Activated CD8-positive, alpha-beta memory T cell treated with anti-CD3 and anti-CD28 coated beads for 24 hours (primary cell): ENCODE measurements around the gene PROSER2.
"Not testable (repeated sequence)": the region's sequence is repeated elsewhere in the genome, so short reads cannot be mapped to it uniquely, and the experiment has no call there.

ENCODE experiments used
- DNase-seq: peaks from one replicate; pipeline ENCODE4 v3.0.0-alpha.2; 2020

The PROSER2 gene

DNA sequence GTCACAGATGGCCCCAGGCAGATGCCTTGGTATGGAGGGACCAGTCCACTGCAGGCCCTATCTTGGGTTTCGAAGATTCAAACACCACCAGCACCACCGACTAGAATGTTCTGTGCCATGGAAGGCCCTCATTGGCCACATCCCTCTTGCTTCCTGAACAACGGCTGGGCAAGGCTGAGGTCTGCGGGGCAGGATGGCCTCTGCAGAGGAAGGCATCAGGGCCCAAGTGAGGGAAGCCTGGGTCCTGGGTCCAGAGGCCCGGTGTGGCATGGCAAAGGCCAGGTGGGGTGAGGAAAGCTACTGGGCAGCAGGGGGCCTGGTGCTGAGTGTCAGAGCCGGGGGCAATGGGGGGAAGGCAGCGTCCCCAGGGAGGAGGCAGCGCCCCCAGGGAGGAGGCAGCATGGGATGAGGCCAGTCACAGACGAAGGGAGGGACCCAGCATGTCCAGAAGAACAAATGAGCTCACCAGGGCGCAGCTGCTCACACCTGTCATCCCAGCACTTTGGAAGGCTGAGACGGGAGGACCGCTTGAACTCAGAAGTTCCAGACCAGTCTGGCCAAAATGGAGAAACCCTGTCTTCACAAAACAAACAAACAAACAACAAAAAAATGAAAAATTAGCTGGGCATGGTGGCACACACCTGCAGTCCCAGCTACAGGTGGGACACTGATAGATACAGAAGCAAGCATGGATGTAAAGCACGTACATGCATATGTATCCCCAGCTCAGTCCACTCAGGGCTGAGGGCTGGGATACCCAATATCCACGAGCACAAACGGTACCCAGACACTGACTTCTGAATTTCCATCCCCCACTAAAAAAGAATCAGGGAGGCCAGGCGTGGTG, 64.4 kb downstream of the PROSER2 start:
- no peak for DNase-seq

DNA sequence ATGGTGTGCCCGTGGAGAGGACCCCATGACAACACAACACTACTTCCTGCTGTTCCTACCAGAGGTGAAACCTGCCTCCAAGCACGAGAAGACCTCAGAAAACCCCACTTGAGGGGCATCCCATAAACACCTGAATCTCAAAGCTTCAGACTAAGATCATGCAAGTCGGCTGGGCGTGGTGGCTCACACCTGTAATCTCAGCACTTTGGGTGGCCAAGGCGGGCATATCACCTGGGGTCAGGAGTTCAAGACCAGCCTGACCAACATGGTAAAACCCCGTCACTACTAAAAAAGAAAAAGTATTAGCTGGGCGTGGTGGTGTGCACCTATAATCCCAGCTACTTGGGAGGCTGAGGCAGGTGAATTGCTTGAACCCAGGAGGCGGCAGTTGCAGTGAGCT, 66.1 kb downstream of the PROSER2 start:
- DNase-seq, result not testable (repeated sequence)

DNA sequence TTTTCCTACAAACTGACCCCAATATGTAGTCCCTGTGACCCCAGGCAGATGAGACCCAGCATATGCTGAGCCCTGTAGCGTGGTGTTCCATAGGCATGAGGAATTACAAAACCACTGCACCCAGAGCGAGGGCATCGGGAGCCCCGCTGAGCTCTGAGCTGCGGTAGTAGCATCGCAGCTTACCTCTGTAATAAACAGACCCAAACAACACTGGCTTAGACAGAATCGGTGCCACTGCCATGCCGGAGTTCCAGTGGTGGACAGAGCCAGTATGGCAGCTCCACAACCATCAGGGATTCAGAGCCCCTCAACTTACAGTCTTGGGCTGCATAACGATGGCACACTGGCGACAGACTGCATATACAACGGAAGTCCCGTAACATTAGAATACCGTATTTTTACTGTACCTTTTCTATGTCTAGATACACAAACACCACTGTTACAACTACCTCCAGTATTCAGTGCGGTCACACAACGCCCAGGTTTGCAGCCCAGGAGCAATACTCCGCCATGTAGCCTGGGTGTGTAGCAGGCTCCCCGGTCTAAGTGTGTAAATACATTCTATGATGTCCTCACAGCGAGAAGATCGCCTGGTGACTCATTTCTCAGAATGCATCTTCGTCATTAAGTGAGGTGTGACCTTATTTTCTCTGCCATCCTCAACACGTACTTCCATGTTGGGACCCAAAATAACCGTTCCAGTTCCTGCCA, 68.8 kb downstream of the PROSER2 start:
- DNase-seq, result no peak

DNA sequence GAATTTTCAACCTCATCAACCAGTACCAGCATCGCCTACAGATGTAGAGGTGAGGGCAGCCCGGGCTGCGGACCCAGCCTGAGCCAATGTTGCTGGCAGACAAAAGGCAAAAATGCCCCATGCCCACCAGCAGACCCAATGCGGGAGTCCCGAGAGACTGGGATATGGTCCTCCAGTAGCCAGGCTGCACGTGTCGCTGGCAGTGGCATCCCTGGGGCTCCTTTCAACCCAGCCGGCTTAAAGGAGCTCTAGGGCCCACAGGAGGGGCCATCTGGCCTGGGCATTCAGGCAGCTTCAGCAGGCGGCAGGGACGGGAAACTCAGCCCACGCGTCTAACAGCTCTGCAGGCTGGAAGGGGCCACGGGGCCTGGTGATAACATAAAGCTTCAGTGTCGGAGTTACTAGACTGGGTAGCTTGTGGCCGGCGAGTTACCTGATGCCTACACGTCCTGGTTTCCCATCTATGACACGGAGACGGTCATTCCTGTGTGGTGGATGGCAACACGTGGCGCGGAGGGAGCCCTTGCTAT, 70.7 kb downstream of the PROSER2 start:
- DNase-seq, result no peak

DNA sequence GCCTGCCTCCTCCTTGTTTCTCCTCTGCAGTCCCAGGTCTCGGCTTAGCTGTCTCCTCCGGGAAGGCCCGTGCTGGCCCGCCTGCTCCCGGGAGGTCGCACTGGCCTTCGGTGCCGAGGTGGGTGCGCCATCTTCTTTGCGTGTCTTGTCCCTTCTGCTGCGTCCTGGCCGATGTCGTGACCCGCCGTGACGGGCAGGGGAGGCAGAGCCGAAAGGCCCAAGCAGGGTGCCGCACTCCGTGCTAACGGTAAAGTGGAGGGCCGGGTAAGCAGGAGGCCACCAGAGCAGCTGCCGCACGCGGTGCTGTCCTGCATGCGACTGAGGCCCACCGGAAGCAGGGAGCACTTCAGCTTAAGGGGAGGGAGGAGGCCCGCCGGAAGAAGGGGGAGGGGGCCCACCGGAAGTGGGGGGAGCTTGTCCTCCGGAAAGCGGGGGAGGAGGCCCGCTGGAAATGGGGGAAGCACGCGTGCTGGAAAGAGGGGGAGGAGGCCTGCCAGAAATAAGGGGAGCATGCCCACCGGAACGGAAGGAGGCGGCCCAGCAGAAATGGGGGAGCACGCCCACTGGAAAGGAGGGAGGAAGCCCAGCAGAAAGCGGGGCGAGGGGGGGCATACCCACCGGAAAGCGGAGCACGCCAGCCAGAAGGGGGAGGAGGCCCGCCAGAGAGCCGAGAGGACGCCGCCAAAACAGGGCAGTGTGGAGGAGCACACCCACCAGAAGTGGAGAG, 71.4 kb downstream of the PROSER2 start:
- DNase-seq, result no peak

DNA sequence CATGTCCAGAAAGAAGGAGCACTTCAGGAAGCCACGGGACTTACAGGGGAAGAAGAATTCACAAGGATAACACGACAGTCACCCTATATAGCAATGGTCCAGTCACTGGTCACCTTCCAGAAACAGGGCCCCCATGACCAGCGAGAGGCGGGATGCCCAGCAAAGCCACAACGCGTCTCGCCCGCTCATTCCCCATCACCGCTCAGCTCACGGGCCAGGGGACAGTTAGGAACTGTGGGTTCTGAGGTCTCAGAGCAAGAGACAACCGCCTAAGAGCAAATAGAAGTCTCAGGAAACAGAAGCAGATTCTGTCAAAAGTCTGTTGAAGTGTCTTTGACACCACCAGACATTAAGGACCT, 71.9 kb downstream of the PROSER2 start:
- no peak for DNase-seq

DNA sequence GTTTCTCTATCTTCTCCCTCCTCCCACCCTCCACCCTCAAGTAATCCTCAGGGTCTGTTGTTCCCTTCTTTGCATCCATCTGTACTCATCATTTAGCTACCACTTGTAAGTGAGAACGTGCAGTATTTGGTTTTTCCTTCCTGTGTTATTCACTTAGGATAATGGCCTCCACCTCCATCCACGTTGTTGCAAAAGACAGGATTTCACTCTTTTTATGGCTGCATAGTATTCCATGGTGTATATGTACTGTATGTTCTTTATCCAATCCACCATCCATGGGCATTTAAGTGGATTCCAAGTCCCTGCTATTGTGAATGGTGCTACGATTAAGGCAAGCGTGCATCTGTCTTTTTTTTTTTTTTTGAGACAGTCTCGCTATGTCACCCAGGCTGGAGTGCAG, 72.4 kb downstream of the PROSER2 start:
- DNase-seq, result no peak

DNA sequence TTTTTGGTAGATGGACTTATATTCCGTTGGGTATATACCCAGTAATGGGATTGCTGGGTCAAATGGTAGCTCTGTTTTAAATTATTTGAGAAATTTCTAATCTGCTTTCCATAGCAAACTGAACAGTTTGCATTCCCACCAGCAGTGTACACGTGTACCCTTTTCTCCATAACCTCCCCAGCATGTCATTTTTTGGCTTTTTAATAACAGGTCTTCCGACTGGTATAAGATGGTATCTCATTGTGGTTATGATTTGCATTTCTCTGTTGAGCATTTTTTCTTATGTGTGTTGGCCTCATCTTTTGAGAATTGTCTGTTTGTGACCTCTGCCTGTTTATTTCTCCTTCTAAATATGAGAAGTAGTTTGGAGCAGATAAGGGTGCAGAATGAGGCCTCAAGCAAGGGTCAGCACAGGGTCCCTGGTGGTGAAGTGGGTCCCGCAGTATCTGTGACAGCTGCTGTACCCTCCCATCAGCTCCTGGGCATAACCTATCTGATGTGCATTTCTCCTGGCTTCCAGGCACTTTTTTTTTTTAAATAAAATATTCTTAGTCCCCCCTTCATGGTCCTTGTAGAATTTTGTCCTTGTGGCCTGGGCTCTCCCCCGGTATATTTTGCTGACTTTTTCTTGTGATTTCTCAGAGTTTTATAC, 73.5 kb downstream of the PROSER2 start:
- DNase-seq, result no peak

DNA sequence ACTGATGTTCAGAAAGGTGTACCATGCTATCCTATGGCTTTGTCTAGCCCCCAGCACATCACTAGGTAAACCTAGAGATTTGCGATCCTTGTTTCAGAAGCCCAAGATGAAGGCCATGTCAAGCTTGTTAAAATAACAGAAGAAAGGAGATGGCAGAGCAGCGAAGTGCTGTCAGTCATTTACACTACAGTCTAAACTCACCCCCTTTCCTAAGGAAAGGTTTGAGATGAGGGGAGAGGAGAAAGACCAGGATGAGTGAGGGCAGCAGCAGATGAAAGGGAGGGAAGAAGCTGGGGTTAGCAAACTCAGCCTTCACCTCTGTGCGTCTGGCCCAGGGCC, 74.8 kb downstream of the PROSER2 start:
- DNase-seq, result no peak

DNA sequence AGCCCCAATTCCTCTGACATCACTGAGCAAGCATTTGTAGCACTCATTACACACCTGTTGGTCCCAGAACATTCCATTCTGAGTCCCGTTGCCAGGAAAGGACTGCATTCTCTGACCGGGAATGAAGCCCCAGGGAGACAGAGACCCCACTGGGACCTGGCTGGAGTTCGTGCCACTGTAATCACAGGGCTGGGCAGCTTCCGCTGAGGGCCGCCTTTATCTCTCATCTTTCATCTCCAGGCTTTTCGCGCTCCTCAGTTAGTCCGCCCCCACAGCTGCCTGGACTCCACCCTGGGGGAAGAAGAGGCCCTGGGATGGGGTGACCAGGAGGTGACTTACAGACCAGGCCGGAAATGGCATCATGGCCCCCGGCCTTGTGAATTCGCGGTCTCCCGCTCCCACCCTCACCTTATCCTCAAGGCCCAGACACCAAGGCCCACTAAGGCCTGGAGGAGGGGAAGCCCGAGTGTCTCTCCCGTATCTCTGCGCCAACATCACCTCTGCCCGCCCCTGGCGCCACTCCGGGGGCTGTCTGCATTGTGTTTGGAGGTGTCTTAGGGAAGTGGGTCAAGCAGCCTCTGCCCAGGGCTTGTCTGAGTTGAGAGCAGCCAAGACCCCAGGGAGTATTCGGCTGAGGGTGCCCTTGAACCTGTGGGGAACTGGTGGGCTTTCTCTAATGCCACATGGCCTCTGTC, 75.4 kb downstream of the PROSER2 start:
- DNase-seq, result no peak

DNA sequence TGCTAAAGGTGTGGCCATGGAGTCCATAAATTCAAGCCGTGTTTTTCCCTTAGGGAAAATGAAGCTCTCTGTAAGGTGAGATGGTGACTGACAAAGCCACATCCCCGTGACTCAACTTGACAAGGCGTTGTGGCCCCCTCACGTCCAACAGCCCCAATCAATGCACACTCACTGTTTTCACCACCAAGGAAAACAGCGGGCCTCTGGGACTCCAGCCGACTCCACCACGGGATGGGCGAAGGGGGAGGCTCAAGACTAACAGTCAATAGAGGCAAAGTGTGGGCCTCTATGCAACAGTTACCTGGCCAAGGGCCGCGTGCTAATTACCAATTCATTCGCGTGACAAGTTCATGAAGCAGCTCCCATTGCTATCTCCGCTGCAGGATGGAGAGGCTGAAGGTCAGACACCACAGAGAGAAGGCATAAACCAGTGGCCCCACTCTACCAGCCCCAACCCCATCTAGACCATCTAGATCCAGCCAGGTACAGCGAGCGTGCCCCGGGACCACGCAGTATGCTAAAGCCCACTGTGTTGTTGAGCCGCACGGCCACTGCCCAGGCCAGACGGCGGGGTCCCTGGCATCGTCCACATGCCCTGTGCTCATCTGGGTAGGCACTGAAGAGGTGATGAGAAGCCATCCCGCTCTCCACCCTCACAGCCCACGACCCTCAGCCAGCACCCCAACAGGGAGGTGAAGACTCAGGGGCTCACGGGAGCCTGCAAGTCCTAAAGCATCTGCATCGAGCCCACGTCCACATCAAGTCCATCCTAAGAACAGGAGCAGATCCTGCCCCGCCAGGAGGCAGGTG, 76.1 kb downstream of the PROSER2 start:
- DNase-seq, result no peak

DNA sequence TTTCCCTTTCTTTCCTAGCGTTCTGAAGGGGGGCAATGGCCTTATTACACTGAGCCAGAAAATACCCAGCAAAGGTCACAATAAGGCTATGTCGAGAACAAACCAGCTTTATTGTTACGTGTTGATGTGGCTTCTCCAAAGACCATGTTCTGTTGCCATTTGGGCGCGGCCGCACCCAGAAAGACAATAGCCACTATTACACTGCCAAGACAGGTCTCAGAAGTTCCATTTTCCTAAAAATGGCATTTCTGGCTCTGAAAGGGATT, 77.8 kb downstream of the PROSER2 start:
- no peak for DNase-seq

DNA sequence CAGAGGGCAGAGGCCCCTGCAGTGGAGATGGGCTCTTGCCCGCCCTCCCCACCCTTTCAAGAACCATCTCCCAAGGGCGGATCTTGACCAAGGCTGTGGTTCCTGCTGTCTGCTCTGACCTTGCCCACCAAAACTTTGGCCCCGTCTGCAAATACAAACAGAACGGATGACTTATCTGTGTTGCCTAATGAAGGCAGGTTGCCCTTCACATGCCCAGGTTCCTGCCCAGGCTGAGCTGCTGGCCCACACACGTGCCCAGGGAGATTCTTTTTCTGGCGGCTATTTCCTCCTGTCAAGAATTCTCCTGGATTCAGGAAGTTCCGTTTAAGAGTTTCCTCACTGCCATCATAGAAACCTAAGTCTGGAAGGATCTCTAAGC, 78.3 kb downstream of the PROSER2 start:
- no peak for DNase-seq

DNA sequence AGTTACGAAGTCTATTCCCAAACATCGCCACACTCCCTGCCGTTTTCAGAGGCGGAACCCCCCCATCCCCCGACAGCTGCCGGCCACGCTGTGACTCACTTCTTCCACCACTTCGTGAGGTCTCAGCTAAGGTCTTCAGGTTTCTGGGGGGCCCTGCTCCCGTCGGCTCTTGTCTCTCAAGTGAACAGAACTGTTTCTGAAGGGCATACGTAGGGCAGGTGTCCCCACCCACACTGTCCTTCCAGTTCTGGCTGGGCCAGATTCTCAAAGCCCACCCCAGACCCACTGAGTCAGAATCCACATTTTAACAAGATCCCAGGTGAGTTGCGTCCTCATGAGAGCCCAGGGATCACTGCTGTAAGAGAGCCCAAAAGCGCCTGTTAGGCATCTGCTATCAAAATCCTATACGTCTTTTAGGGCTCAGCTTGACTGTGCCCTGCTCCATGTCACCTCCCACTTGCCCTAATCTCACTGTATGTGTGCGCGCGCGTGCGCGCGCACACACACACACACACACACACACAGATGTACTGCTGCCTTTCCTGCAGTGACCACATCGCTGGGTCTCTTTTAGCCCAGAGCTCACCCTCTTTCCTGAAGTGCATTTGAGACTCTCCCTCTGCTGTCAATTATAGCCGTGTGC, 78.8 kb downstream of the PROSER2 start:
- no peak for DNase-seq

DNA sequence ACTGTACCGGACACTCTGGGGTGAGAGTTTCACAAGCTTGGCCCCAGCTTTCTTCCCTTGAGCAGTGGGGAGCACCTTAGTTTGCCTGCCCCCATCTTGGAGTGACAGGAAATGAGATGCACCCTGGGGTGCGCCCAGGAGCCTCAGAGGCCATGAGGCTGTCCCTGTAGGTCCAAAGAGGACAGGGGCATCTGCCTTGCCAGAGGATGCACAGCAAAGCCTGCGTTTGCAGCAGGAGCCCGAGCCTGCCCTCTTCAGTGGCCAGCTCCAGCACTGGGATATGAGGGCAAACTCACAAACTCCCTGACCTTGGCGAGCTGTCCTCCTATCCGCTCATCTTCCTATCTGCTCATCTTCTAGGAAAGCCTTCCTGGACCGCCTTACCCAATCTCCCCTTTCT, 79.5 kb downstream of the PROSER2 start:
- DNase-seq, result no peak

DNA sequence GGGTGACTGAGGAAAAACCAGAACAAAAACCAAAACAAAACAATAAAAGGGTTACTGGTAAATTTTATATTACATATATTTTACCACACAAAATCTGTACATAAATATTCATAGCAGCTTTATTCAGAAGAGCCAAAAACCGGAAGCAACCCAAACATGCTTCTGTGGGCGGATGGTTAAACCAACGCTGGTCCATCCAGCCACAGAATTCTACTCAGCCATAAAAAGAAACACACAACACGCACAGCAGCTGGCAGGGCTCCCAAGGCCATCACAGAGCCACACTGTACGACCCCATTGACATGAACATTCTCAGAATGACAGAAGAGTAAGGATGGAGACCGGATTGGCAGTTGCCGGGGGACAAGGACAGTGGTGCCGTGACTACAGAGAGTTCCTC, 83.6 kb downstream of the PROSER2 start:
- DNase-seq, result no peak

DNA sequence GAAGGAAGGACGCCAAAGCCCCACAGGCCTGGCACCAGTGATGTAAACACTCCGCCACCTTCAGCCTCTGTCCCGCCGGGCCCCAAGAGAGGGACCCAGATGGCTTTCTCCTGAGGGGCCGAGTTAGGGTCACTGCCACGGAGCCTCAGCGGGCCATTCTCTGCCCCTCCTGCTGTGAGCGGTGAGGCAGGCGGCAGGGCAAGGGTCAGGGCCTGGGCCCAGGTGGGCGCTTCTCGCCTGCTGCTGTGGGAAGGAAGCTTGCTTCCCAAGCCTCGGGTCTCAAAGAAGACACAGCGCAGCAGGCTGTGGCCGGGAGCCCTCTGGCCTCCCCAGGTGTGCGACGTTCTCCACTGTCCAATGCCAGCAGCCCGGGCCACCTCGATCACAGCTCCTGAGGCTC, 84.8 kb downstream of the PROSER2 start:
- no peak for DNase-seq

DNA sequence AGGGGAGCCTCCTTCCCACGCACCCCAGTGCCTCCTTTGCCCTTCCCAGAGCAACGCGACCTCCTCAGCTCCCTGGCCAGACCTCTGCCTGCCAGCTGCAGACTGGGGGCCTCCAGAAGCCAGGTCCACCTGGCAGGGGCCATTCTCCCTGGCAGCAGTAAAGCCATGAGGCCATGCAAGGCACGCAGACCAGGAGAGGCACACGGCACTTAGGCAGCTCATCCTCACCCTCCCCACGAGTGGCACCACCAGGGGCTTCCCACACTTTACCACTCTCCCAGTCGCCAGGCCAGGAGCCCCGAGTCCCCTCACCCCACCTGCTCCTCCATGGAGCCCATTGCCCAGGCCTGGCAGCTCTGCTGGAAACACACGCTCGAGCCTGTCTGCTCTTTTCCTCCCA, 85.4 kb downstream of the PROSER2 start:
- no peak for DNase-seq

DNA sequence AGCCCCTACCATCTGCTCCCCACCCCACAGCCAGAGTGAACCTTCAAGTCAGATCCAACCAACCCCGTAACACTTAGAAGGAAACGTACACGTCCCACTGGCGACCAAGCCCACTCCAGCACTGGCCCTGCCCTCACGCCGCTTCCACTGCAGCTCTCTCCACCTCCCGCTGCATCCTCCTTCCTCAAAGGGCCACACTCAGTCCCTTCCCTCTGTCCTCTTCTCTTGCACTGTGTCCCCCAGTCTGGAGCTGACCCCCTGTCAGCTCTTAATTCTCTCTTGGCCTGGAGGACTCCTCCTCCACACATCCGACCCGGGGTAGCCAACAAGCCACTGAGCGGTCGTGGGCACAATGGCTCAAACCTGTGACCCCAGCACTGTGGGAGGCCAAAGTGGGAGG, 85.8 kb downstream of the PROSER2 start:
- no peak for DNase-seq

DNA sequence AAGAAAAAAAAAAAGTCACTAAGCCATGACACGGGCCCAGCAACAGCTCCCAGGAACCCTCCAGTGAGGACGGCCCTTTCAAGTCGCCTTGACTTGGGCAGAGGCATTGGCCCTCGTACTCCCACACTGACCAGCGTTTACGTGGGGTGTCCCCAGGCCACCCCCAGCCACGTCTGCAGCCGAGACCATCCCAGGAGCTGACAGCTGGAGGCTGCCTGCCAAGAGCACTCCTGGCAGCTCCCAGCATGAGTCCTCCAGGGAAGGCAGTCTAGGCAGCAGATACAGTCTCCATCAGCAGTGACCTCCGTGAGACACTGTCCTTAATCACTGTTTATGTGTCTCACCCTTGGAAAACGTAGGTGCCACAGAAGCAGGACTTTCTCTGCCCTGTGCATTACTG, 86.5 kb downstream of the PROSER2 start:
- DNase-seq, result no peak

DNA sequence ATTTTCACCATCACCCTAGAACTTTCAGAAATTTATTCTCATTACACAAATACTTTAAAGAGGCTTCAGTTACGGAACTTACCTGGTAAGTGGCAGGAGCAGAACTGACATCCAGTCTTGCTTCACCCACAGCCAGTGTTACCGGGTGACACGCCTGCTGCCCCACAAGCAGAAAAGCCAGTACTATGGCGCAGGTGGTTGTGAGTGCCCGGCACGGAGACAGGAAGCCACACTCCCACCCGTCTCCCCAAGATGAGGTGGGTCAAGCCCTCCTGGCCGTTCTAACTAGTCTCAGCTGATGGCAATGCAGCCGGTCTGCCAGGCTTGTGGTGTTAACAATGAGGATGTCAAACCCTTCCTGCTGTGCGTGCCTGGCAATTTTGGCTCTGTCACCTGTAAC, 86.9 kb downstream of the PROSER2 start:
- no peak for DNase-seq
